ENCODE data around the gene WDR44.
"Not testable (repeated sequence)": the region's sequence is repeated elsewhere in the genome, so short reads cannot be mapped to it uniquely, and the experiment has no call there.

Gene WDR44, protein sequence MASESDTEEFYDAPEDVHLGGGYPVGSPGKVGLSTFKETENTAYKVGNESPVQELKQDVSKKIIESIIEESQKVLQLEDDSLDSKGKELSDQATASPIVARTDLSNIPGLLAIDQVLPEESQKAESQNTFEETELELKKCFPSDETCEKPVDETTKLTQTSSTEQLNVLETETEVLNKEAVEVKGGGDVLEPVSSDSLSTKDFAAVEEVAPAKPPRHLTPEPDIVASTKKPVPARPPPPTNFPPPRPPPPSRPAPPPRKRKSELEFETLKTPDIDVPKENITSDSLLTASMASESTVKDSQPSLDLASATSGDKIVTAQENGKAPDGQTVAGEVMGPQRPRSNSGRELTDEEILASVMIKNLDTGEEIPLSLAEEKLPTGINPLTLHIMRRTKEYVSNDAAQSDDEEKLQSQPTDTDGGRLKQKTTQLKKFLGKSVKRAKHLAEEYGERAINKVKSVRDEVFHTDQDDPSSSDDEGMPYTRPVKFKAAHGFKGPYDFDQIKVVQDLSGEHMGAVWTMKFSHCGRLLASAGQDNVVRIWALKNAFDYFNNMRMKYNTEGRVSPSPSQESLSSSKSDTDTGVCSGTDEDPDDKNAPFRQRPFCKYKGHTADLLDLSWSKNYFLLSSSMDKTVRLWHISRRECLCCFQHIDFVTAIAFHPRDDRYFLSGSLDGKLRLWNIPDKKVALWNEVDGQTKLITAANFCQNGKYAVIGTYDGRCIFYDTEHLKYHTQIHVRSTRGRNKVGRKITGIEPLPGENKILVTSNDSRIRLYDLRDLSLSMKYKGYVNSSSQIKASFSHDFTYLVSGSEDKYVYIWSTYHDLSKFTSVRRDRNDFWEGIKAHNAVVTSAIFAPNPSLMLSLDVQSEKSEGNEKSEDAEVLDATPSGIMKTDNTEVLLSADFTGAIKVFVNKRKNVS

DNA sequence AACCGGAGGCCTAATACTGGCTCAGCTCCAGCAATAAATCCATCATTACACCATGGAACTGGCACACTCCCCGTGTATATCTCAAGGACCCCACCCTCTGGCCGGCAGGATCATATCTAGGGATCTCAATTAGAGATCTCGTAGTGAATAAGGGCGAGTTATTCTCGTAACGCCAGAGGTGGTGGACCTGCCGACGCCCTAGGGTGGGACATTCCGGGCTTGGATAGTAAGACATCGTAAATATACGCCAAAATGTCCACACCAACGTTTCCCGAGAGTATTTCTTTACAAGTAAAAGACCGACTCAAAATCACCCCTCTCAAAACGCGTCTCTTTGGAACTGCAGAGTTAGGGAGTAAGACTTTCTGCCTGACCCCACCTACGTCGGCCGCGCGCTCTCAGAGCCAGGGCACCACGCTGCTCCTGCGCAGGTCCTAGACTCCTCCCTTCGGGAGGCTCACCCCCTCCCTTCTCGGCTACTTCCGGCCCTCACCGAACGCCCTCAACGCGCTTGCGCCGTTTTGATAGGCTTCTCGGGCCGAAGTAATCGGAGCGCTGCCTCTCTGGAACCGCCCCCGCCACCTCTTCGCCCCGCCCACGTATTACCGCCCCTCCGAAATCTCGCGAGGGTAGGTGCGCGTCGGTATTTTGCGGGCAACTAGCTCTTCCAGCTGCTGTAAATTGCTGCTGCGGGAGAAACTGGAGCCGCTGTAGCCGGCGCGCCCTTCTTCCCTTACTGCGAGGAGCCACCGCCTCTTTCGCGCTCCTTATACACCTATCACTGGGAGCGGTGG lies at the start of gene WDR44:
Gene WDR44, plus strand, starts transcription at position 643 of the 794 bp plus-strand sequence. CDS start 398 bp downstream, outside the sequence.
- DNase-seq: peak; percentile 97

DNA sequence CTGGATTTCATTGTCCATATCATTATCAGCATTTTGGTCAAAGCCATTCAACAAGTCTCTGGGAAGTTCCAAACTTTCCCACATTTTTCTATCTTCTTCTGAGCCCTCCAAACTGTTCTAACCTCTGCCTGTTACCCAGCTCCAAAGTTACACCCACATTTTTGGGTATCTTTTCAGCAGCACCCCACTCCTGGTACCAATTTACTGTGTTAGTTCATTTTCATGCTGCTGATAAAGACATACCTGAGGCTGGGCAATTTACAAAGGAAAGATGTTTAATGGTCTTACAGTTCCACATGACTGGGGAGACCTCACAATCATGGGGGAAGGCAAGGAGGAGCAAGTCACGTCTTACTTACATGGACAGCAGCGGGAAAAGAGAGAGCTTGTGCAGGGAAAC lies 40.1 kb upstream of the WDR44 start:
- DNase-seq: not testable (repeated sequence)

DNA sequence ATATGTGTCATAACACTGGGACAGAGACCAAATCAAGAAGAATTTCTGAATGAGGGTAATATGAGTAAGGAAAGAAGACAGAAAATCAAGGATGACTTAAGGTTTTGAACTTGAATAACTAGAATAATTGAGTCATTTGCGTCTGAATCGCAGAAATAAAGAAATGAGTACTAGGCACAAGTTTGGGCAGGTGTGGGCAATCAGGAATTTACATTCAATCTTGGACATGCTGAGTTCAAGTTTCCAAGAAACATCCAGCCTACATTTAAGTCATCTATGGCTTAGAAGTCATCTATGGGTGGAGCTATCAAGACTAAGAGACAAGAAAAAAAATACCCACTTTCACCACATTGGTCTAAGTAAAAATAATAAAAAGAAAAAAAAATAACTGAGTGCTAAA lies 30.4 kb upstream of the WDR44 start:
- no peak for DNase-seq

DNA sequence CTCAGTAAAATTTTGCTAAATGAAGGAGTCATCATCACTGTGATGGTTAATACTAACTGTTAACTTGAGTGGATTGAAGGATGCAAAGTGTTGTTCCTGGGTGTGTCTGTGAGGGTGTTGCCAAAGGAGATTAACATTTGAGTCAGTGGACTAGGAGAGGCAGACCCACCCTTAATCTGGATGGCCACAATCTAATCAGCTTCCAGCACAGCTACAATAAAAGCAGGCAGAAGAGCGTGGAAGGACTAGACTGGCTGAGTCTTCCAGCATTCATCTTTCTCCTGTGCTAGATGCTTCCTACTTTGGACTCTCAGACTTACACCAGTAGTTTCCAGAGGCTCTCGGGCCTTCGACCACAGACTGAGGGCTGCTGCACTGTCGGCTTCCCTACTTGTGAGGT lies 21.3 kb upstream of the WDR44 start:
- DNase-seq: no peak

DNA sequence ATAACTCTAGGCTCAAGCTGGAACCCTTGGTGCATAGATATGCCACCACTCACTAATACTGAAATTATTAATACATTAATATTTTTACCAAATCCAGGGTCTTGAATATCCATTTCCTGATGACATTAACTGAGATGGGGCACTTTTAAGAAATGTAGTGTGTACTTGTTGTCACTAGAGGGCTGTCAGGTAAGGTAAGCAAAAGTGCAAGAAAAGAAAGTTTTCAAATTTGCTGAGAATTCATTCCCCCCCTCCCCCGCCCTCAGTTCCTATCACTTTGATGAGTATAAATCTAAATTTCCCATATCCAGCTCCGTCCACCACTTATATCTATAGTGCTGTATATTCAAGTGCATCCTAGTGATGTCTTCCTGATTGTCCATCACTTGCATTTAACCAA lies 20.5 kb upstream of the WDR44 start:
- DNase-seq: no peak

DNA sequence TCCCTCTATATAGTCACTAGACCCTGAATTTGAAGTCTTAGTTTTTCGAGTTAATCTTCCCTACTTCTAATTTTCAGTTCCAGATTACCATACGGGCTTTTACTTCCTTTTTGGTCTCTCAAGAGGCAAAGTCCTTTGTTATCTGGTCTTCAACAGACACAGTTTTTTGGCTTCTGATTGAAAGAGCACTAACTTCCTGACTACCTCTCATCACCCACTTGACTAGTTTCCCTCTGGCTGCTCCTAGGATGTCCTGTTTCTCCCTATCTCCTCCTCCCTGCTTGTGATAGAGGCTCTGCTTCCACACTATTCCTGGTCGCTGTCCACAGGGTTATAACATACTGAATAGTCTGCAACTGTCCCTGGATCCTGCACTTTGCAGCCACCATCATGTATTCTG lies 16.7 kb upstream of the WDR44 start:
- DNase-seq: no peak

DNA sequence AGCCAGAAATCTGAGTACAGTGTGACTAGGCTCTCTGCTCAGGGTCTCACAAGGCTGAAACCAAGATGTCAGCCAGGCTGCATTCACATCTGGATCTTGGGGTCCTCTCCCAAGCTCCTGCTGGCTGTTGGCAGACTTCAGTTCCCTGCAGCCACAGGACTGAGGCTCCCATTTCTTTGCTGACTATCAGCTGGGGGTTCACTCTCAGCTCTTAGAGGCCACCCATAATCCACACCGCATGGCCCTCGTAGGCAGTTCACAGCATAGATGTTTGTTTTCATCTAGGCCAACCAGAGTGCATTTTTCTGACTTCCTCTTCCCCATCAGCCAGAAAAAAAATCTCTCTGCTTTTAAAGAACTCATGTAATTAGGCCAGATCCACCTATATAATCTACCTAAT lies 8.2 kb upstream of the WDR44 start:
- no peak for DNase-seq

DNA sequence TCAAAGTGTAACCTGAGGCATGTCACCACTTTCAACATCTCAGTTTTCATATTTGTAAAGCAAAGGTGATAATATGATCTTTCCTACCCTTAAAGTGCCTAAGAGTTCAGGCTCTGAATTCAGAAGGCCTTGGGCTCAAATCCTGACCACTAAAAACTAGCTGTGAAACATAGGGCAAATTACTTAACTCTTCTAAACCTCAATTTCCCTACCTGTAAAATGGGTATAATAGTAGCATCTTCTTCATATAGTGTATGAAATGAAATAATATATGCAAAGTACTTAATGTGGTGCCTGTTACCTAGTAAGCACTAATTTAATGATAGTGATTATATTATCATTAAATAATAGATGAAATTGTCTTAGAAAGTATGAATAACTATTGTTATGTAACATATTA lies 7.0 kb upstream of the WDR44 start:
- no peak for DNase-seq

DNA sequence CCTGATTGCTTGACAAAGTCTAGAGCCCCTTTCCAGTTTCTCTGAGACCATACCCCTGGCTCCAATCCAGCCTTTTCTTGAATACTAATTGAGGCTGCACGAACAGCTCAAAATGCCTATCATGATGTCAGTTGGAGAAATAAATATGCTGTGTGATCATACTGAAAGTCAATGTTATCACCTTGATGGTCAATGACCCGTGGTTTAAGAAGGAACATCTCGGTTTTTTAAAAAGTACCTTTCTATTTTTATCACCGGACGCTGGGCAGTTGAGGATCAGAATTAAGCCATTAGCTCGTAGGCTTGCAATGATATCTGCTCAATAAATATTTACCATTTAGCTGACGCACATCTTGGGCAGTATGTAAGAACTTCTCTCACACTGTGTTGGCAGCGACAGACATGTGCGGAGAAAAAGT lies 852 bp upstream of the WDR44 start:
- DNase-seq: peak; percentile 55

DNA sequence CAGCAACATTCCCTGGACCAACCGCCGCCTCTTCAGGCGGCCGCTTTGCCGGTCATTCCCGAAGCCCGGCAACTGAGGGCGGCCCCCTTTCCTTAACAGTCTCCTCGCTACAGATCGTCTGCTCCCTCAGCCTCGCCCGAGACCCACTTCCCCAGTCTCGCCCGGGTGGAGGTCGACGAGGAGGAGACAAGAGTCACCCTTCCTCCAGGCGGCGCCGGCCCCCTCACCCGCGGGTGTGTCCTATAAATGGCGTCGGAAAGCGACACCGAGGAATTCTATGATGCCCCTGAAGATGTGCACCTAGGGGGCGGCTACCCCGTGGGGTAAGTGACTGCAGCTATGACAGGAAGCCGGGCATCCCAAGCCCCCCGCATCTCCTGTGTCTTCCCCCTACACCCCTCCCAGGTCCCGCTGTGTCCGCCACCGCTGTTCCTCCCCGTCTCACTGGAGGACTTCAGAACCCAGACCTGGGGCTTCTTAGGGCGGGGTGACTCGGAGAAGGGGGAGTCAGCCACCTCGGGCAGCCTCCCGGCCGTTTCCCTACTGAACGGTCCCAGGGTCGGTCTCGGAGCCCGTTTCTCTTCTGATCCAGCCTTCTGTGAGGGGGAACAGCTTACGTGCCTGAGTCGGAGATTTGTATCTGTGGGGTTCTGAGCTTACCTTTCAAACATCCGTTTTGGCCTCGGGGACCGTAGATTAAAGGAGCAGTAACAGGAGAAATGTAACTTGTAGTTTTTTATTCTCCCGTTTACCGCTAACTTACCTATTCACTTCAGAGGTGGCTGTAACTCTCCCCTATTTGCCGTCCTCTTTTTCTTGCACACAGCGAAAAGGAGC lies 570 bp downstream of the WDR44 start:
- peak; percentile 81 for DNase-seq

DNA sequence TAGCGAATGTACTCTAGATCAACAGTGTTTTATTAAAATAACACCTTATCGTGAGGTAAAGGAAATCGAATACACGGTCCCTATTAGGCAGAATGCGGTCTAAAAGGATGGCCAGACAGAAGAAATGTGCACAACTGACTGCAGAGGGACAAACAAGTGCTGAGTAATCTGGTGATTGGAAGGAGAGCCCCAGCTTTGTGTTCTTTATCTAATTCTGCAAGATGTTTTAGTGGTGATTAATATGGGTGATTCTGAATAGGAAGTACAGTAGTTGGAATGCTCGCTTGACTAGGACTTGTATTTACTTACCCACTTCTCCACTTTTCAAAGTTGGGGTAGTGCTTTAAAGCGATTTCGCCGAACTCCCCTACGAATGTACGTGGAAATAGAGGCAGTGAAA lies 1.2 kb downstream of the WDR44 start:
- DNase-seq: peak; percentile 43

DNA sequence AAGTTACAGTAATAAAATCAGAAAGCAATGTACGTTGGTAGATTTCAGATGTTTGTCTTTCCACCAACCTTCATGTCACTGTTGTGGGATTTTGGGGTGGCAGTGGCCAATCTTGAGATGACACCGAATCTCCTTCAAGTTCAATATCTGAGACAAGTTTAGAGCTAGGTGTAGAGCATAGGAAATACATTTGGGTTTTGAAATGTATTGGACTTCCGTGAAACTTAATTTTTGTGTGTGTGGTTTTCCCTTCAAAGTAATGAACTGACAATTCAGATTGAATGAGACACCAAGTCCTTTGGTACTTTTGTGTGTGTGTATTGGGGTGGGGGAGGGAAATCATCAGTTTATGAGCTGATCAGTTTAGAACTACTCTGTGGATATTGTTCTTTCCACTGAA lies 1.8 kb downstream of the WDR44 start:
- no peak for DNase-seq

DNA sequence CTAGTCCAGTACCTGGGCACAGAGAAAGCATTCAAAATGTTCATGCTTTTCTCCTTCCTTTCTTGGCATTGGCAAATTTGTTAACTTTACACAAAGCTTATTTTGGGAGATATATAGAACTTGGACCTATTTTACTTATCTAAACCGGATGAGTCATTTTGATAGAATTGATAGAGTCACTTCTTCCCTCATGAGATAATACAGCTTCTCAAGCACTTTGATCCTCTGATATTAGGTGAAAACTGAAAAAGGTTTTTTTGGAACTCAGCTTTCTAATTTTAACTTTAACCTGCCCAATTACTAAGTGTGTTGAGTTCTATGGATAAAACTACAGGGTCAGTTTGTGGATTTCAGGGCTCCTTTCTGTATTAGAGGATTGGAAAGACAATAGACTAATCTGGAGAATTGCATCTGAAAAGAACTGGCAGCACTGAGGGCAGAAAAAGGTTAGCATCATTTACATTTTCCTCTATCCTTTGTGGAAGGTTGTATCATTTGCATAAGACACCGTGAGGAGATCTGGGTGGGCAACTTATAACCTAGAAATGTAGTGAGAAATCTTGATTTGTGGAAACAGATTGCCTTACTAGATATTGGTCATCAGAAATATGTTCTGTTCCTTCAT lies 2.4 kb downstream of the WDR44 start:
- DNase-seq: no peak

DNA sequence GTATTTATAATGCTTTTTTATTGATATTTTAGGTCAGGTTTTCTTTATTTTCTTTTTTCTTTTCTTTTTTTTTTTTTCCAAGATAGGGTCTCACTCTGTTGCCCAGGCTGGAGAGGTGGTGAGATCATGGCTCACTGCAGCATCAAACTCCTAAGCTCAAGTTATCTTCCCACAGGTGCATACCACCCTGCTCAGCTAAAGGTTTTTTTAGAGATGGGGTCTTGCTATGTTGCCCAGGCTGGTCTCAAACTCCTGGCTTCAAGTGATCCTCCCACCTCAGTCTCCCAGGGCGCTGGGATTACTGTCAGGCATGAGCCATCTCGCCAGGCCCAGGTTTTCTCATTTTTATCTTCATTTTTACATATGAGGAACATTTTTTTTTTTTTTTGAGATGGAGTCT lies 3.3 kb downstream of the WDR44 start:
- DNase-seq: no peak

DNA sequence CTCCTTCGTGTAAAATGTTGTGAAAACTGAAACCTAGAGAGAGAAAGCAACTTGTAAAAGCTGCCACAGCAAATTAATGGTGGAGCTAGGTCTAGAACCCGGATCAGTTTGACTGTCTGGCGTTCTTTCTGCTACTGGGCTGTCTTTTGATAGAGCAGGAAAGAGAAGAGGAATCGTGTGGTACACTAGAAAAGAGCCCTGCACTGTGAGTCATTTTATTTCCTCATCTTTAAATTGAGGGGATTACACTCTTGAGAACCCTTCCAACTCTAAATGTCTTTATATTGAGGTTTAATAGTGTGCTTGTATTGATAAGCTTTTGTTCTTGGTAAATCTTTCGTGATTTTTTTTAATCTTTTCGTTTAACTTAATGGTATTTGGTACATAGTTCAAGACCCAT lies 4.3 kb downstream of the WDR44 start:
- DNase-seq: no peak

DNA sequence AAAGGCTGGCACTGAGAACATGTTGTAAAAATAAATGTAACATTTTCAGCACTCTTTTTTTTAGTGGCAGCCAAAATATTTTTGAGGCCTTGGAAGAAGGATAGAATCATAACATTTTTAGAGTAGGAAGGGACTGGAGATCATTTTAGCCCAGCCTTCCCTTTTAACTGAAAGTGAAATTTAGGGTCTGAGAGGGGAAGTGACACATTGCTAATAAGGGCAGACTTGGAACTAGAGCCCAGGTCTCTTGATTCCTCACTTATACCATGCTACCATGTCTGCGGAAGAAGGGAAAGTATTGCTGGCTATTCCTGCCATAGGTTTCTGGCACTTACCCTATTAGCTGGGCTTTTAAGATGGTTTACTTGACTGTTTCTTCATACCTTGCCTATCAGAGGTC lies 4.8 kb downstream of the WDR44 start:
- DNase-seq: no peak

DNA sequence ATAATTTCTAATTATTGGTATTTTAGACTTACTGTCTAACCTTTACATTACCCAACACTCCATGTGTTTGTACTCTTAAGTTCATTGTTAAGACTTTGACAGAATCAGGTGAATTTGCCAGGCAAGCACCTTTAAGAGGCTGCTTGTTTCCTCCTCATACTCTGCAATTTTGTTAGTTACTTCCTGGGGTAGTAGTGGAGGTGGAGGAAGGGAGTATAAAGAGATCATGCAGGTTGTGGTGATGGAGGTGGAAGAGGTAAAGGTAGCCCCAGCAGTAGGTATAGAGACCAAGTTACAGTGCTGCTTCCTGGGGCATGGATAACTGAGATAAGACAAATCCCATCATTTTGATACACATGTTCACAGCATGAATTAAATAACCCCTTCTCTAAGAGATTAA lies 6.7 kb downstream of the WDR44 start:
- DNase-seq: no peak

DNA sequence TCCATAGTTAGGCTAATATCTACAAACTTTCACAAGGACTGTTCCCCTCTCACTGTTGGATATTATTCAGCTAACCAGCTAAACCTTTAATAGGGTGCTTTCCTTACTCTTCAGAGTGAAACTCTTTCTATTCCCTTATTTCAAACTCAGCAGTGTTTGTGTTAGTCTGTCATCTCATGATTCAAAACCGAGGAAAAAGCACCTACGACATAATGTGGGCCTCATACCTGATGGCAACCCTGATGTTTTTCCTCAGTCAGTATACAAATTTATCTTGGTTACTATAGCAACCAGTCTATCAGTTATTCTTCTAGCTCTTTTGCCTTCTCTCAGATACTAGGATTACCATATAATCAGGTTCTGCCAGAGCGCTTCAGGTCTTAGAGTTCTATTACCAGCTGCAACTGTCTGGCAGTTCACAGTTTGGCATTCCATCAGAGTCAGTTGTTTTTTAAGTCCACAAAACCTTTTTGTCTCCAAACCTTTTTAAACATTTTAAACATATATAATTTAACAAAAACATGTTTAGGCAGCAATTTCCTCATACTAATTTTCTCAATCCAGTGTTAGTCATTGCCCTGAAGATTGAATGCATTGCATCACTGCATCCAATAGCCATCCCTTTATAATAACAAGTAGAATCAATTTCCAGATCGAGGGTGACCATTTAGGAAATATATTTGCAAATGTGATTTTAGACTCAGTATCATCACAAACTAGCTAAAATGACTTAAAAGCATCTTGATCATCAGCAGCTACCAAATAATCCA lies 7.4 kb downstream of the WDR44 start:
- no peak for DNase-seq

DNA sequence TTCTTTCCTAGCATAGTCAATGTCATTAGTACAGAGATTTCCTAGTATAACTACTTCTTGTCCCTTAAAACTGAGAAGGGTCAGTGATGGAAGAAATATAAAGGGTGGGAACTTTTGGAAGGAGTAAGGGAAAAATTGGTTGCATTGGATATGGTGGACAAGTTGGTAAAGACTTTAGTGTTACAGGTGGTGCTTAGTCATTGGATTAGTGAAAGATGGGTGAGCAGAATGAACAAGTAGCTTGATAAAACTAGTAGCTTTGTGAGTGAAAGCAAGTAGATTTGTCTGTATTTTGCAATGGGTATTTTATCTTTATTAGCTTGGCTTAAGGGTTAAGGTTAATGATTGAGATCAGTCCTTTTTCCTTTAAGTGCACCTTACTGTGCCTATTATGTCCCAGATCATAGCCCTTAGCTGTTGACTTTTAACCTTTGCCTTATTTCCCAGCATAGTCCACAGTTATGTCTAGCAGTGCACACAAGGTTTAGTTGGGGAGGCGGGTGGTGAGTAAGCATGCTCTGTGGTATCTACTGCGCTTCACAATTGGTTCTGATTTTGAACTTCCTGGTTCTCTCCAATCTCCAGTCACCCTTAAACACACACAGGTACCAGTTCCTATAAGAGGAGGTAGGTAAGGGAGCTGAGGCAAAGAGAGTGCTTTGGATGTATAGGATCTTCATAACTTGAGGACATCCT lies 9.5 kb downstream of the WDR44 start:
- DNase-seq: no peak

DNA sequence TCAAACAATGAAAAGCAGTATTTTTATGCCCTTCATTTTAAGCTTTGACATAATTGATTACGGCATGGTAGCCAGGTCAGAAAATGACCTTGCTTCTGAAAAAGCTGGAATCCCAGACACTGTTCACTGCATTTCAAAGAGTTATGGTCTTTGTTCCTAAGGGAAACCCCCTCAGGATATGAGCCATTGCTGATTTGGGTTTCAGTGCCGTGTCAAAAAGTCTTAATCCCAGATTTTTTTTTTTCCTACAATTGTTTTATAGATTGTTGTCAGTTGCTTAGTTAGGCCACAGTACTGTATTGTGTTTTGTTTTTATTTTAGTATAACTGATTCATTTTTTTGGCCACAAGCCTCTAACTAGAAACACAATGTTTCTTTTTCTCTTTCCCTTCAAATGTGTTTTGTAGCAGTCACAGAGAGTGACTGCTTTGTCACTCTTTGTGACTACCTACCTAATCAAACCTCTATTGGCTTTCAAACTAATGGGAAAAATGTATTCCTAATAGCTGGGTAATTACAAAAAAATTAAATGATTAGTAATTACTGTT lies 10.3 kb downstream of the WDR44 start:
- DNase-seq: no peak
